Ishikawa (cell line): Measurements from ENCODE around the gene CLCC1.

Experiments
- REST ChIP-seq: IDR thresholded peaks from 2 replicates; pipeline ENCODE4 v1.6.1; 2012; ENCODE audit warnings: low read depth, mild to moderate bottlenecking
- YY1 ChIP-seq: IDR thresholded peaks from 2 replicates; pipeline ENCODE4 v1.6.1; 2012; ENCODE audit warnings: low read depth

- TF ChIP-seq YY1 = no peak
- TF ChIP-seq REST = no peak
Measured at GRCh38 chr1:108961198-108961597, 2.1 kb downstream of the CLCC1 start.
